ENCODE data around the gene UST.
"Not testable (repeated sequence)": the region's sequence is repeated elsewhere in the genome, so short reads cannot be mapped to it uniquely, and the experiment has no call there.

The UST gene

DNA sequence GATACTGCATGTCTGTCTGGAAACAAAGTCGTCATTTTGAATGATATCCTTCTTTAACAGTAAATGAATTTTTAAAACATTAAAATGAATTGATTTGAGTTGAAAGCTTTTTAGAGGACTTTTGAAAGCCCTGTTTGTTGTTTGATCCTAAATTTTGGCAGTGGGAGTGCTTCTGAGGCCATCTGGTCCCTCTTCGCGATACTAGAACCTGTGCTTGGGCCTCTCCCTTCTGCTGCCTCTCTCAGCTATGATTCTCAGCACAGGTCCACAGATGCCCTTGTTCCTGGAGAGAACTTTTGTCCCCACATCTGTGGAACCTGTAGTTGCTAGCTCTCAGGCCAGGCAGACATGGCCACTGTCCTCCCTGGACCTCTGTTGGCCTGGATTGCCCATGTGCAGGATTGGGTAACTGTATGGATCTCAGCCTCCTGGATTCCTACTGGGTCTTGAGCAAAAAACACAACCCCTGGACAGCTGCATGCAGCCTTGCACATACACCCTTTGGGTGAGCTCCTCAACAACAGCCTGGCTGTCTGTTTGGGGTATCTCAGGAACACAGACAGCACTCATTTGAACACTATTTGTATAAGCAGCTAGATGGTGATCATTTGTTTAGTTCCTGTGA, 21.9 kb downstream of the UST start:
- DNase-seq: no peak

DNA sequence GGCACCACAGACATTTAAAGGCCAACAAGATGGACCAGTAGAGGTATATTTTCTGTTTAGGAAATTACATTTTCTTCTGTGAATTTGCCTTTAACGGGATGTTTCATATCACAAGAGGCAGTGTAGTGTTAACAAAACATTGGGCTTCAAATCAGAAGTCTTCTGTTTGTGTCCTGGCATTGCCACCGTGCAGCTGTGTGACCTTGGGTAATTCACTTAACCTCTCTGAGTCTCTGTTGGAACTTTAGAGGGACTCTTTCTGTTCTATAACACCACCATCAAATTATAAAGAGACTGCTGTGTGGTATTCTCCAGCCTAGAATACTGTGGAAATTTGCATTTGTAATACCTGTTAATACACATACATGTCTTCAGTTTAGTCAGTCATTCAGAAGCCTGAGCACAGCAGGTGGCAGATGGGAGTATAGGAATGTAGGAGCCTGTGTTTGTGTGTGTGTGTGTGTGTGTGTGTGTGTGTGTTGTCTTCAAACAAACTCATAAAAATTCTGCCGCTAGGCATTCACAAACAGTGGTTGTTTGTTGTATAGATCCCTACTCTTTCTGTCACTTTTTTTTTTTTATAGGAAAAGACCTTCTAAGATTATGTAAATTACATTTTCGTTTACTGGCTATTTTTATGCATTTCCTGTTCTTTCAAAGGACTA, 22.6 kb downstream of the UST start:
- DNase-seq: no peak

GRCh38 chr6:148770408-148771211, 23.8 kb downstream of the UST start:
- DNase-seq: no peak

DNA sequence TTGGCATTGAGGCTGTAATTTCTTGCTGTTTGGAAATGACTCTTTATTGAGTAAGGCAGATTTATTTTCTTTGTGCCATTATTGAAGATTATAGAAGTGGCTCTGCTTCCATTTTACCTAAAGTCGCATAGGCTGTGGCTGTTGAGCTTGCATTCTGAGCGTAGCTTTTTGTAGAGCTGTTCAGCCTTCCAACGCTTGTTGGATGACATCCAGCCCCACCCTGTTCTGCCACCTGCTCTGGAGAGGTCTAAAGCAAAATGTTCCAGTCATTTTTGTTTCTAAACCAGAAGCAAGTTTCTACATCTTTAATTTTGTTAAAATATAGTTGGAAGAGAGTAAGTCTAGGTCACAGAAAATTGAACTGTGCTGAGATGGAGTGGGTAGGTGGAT, 24.4 kb downstream of the UST start:
- no peak for DNase-seq

GRCh38 chr6:148771896-148772554, 25.2 kb downstream of the UST start:
- no peak for DNase-seq

GRCh38 chr6:148775161-148775560, 28.3 kb downstream of the UST start:
- no peak for DNase-seq

- DNase-seq: no peak
Observed at GRCh38 chr6:148776321-148777308, 29.8 kb downstream of the UST start.

GRCh38 chr6:148779142-148779562, 32.3 kb downstream of the UST start:
- DNase-seq: no peak

DNA sequence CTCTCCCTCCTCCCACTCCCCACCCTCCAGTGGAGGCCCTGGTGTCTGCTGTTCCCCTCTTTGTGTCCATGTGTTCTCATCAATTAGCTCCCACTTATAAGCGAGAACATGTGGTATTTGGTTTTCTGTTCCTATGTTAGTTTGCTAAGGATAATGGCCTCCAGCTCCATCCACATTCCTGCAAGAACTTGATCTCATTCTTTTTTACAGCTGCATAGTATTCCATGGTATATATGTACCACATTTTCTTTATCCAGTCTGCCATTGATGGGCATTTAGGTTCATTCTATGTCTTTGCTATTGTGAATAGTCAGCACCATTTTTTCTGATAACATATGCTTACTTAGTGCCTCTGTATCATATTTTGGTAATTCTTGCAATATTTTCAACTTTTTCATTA, 33.6 kb downstream of the UST start:
- DNase-seq: not testable (repeated sequence)

- peak in 1 of 2 donors; percentile 27 for DNase-seq
Observed at GRCh38 chr6:148780918-148781436, 34.1 kb downstream of the UST start.

GRCh38 chr6:148789948-148790347, 43.1 kb downstream of the UST start:
- DNase-seq: no peak

- DNase-seq: no peak
Observed at GRCh38 chr6:148790404-148790803, 43.6 kb downstream of the UST start.

GRCh38 chr6:148790817-148791216, 44.0 kb downstream of the UST start:
- DNase-seq: no peak

- no peak for DNase-seq
Observed at GRCh38 chr6:148791372-148791771, 44.5 kb downstream of the UST start.

GRCh38 chr6:148793721-148794120, 46.9 kb downstream of the UST start:
- DNase-seq: no peak

DNA sequence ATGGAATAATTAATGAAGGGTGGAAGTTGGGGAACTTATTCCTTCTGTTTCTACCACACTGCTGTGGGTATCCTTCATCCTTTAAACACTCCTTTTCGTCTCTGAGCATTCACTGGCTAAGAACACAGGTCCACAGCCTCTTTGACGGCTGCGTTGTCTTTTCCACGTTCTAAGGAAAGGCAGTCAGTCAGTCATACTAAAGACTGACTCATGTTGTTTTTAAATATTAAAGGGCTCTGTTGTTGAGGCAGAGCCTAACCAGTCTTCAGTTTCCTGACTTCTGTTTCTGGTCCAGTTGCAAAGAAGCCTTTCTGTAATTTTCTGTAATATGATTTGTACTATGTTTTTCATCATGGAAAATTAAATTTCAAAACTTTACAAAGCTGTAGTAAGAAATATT, 48.0 kb downstream of the UST start:
- DNase-seq: no peak

DNA sequence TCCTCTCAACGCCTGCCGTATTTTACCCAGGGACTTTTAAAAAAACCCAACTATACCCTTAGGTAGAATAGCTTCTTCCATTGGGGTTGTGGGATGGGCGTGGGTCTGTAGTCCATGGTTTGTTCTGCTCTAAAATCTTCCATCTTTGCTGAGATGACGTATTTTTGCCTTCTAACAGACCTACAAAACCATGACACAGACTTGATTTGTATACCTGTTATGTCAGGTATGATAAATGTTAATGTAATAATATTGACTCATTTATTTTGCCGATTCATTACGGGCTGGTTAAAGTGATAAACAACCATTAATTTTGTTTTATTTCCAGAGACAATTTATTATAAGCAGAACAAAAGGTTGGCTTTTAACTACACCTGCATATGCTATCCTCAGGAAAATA, 48.7 kb downstream of the UST start:
- DNase-seq: no peak

- no peak for DNase-seq
Observed at GRCh38 chr6:148799647-148800046, 52.8 kb downstream of the UST start.

DNA sequence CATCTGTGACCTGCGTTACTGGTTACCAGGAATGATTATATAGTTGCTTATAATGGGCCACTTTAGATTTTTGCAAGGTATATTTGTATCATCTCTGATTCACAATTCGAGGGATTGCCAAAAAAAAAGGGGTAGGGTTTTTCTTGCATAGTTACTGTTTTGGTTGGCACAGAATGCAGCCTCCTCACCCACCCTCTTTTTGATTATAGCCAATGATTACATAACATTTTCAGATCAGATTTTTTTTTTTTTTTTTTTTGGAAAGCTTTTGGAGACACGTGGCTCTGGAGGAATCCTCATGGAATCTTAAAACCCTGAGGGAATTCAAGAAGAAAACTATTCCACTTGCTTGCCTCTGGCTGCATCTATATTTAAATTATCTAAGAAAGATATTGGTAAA, 53.7 kb downstream of the UST start:
- DNase-seq: no peak

GRCh38 chr6:148803979-148804378, 57.1 kb downstream of the UST start:
- no peak for DNase-seq

DNA sequence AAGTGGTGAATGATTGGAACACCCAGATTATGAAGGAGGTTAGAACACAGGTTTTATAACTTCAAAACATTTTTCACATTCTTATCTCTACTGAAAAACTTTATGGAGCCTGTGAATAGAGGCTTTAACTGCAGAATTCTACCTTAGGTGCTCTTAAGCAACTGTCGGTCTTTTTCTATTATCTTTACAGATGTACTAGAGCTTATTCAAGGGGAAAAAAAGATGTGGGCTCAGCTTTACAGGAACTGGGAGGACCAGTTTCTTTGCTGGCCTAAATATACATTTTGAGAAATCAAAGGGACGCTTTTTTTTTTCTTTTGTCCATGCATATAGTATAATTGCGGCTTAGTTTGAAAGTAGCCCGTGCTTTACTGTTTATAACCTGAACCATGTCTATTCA, 58.9 kb downstream of the UST start:
- no peak for DNase-seq

DNA sequence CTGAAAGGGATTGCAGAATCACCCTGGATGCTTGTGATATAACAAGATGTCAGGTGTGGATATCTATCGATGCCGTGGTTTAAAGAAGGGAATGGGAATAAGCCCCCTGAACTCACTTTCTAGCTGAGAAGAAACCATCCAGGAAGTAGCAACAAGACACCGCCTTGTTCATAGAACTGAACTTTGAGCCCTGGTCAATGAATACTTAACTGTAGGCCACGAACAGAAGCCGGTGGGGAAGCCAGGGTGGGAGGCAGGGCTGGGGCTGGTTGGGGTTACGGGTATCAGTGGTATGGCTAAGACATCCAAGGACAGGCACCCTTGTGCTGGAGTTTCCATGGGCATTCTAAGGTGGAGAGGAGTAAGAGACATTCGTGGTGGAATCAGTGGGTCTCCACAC, 61.0 kb downstream of the UST start:
- no peak for DNase-seq

Measured in CD4-positive, alpha-beta T cell treated with Interleukin-4 for 1 hour (primary cell).